Measurements from ENCODE around the gene RXRG. TPM values are rescaled to one million over a fixed set of nuclear protein-coding genes. Genes with fewer than 3 reads are reported as not detected.

Gene RXRG
- total RNA-seq (2014; rRNA removed; shearing (Covaris generic); ENCODE audit: low replicate concordance) = not detected in 2 replicates

DNA sequence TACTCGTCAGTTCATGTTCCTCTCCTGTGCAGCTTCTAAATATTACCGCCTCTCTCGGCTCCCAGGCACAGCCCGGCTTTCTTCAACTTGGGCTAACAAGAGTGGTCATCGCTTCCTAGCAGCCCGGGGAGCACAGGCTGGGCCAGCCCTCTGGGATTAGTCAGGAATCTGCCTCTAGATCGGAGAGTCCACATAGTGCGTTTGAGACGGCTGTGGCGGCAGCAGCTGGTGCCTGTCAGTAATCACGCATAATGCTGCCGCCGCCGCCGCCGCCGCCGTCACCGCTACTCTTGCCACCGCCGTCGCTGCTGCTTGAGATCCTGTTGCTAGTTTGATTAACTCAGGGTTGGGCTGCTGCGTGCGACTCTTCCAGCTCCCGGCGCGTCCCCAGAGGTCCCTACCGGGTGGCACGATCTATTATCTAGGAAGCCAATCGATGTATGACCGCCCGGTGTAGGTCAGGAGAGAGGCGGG, at the start of gene RXRG:
Gene RXRG, minus strand, starts transcription at position 230 of the 474 bp plus-strand sequence. CDS start 233 bp downstream, outside the sequence.
- no peak for DNase-seq
- Histone ChIP-seq H2AFZ (ENCODE audit: low read length) (no peak within 1 kb of the TSS), H3K27me3 (ENCODE audit: low read length) (no peaks in the 10 kb centered on the region), H4K20me1 (ENCODE audit: insufficient read depth, low read depth, low read length) (no peaks in the 10 kb centered on the region), H3K9ac (ENCODE audit: low read length) (no peak within 1 kb of the TSS), H3K36me3 (ENCODE audit: insufficient read depth, low read length) (no peaks in the 10 kb centered on the region), H3K9me3 (ENCODE audit: low read length) (no peaks in the 10 kb centered on the region), H3K4me1 (ENCODE audit: low read length) (no peaks in the 10 kb centered on the region), H3K4me2 (ENCODE audit: low read depth, low read length, poor library complexity, severe bottlenecking) (no peak within 1 kb of the TSS), H3K9me2 (replicated peaks; ENCODE audit: insufficient read depth, low read length) (no peaks in the 10 kb centered on the region), H3K79me2 (ENCODE audit: low read length) (no peaks in the 10 kb centered on the region), H3K4me3 (ENCODE audit: low read length) (no peak within 1 kb of the TSS), H3K27ac (ENCODE audit: low read length) (no peak within 1 kb of the TSS)

DNA sequence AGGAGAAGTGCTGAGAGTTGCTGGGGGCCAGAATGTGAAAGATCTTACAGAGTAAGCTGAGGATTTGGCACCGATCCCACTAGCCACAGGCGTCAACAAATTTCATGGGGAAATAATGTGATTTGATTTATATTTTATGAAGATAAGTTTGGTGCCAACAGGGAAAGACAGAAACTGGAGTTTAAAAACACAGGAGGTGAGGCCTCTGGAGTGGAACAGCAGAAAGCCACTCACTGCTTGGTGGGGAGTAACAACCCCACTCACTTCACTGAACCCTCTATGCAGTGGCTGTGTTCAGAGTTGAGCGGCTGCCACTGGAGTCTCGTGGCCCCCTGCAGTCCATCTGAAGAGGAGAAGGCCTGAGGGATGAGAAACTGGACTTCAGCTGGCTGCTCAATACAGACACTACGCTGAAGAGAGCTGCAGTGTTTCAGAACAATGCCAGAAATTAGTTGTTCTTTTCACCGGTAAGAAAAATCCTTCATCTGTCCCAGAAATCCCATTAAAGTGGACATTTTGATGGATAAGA, 48.0 kb upstream of the RXRG start:
- Histone ChIP-seq H3K27me3 (ENCODE audit: low read length) (no peaks in the 10 kb centered on the region), H3K79me2 (ENCODE audit: low read length) (no peaks in the 10 kb centered on the region)

DNA sequence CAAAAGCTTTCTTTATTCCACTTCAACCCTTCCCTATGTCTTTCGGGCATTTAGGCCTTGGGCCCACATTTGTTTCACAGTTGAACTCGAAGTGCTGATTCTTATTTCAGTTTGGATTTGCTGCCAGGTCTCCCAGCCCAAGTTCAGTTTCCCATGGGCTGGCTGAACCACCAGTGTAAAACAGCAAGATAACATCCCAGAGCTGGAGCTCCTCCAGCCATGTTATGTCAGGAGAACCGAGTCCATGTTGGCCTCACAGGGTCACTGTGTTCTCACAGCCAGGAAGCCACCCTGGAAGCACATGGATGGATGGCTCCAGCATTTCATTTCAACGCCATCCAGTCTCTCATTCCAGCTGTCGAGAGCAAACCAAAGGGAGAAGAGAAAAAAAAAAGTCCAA, 45.2 kb upstream of the RXRG start:
- Histone ChIP-seq H3K79me2 (ENCODE audit: low read length) (no peaks in the 10 kb centered on the region), H3K4me2 (ENCODE audit: low read depth, low read length, poor library complexity, severe bottlenecking) (no peak overlapping the region)

More for the DNA sequence above, 48.0 kb upstream of the RXRG start:
- Histone ChIP-seq H3K9ac (ENCODE audit: low read length) (no peak overlapping the region), H4K20me1 (ENCODE audit: insufficient read depth, low read depth, low read length) (no peaks in the 10 kb centered on the region), H3K27ac (ENCODE audit: low read length) (no peak overlapping the region), H3K4me3 (ENCODE audit: low read length) (no peak overlapping the region), H3K4me2 (ENCODE audit: low read depth, low read length, poor library complexity, severe bottlenecking) (no peak overlapping the region), H3K36me3 (ENCODE audit: insufficient read depth, low read length) (no peaks in the 10 kb centered on the region), H3K9me3 (ENCODE audit: low read length) (no peaks in the 10 kb centered on the region), H3K9me2 (replicated peaks; ENCODE audit: insufficient read depth, low read length) (no peaks in the 10 kb centered on the region), H2AFZ (ENCODE audit: low read length) (no peak overlapping the region), H3K4me1 (ENCODE audit: low read length) (no peaks in the 10 kb centered on the region)
- no peak for DNase-seq

GRCh38 chr1:165487921-165488320, 43.0 kb upstream of the RXRG start:
- Histone ChIP-seq H3K4me1 (ENCODE audit: low read length) (no peaks in the 10 kb centered on the region), H3K27me3 (ENCODE audit: low read length) (no peaks in the 10 kb centered on the region), H3K36me3 (ENCODE audit: insufficient read depth, low read length) (no peaks in the 10 kb centered on the region), H3K9ac (ENCODE audit: low read length) (no peak overlapping the region), H3K4me3 (ENCODE audit: low read length) (no peak overlapping the region), H3K9me3 (ENCODE audit: low read length) (no peaks in the 10 kb centered on the region), H3K27ac (ENCODE audit: low read length) (no peak overlapping the region), H3K4me2 (ENCODE audit: low read depth, low read length, poor library complexity, severe bottlenecking) (no peak overlapping the region), H2AFZ (ENCODE audit: low read length) (no peak overlapping the region), H3K79me2 (ENCODE audit: low read length) (no peaks in the 10 kb centered on the region), H3K9me2 (replicated peaks; ENCODE audit: insufficient read depth, low read length) (no peaks in the 10 kb centered on the region), H4K20me1 (ENCODE audit: insufficient read depth, low read depth, low read length) (no peaks in the 10 kb centered on the region)
- DNase-seq = no peak

More for the DNA sequence above, 45.2 kb upstream of the RXRG start:
- H3K4me3 ChIP-seq (ENCODE audit: low read length) = no peak overlapping the region
- no peak overlapping the region for H2AFZ ChIP-seq (ENCODE audit: low read length)
- no peaks in the 10 kb centered on the region for H3K4me1 ChIP-seq (ENCODE audit: low read length)
- H3K36me3 ChIP-seq (ENCODE audit: insufficient read depth, low read length) = no peaks in the 10 kb centered on the region
- no peaks in the 10 kb centered on the region for H3K27me3 ChIP-seq (ENCODE audit: low read length)
- H4K20me1 ChIP-seq (ENCODE audit: insufficient read depth, low read depth, low read length) = no peaks in the 10 kb centered on the region
- no peaks in the 10 kb centered on the region for H3K9me3 ChIP-seq (ENCODE audit: low read length)
- H3K27ac ChIP-seq (ENCODE audit: low read length) = no peak overlapping the region
- no peak for DNase-seq
- no peak overlapping the region for H3K9ac ChIP-seq (ENCODE audit: low read length)
- no peaks in the 10 kb centered on the region for H3K9me2 ChIP-seq (replicated peaks; ENCODE audit: insufficient read depth, low read length)

GRCh38 chr1:165486663-165487062, 41.7 kb upstream of the RXRG start:
- no peaks in the 10 kb centered on the region for H3K36me3 ChIP-seq (ENCODE audit: insufficient read depth, low read length)
- H3K4me1 ChIP-seq (ENCODE audit: low read length) = no peaks in the 10 kb centered on the region
- H4K20me1 ChIP-seq (ENCODE audit: insufficient read depth, low read depth, low read length) = no peaks in the 10 kb centered on the region
- H3K4me3 ChIP-seq (ENCODE audit: low read length) = no peak overlapping the region
- no peaks in the 10 kb centered on the region for H3K79me2 ChIP-seq (ENCODE audit: low read length)
- no peaks in the 10 kb centered on the region for H3K9me3 ChIP-seq (ENCODE audit: low read length)
- H3K9ac ChIP-seq (ENCODE audit: low read length) = no peak overlapping the region
- no peak overlapping the region for H3K27ac ChIP-seq (ENCODE audit: low read length)
- no peaks in the 10 kb centered on the region for H3K9me2 ChIP-seq (replicated peaks; ENCODE audit: insufficient read depth, low read length)
- DNase-seq = no peak
- H3K4me2 ChIP-seq (ENCODE audit: low read depth, low read length, poor library complexity, severe bottlenecking) = no peak overlapping the region
- H2AFZ ChIP-seq (ENCODE audit: low read length) = no peak overlapping the region
- H3K27me3 ChIP-seq (ENCODE audit: low read length) = no peaks in the 10 kb centered on the region

GRCh38 chr1:165485716-165486115, 40.8 kb upstream of the RXRG start:
- H3K4me3 ChIP-seq (ENCODE audit: low read length) = no peak overlapping the region
- no peaks in the 10 kb centered on the region for H3K36me3 ChIP-seq (ENCODE audit: insufficient read depth, low read length)

GRCh38 chr1:165484532-165484931, 39.6 kb upstream of the RXRG start:
- no peaks in the 10 kb centered on the region for H3K4me1 ChIP-seq (ENCODE audit: low read length)
- no peaks in the 10 kb centered on the region for H4K20me1 ChIP-seq (ENCODE audit: insufficient read depth, low read depth, low read length)

More at GRCh38 chr1:165485716-165486115, 40.8 kb upstream of the RXRG start:
- no peaks in the 10 kb centered on the region for H3K79me2 ChIP-seq (ENCODE audit: low read length)
- H4K20me1 ChIP-seq (ENCODE audit: insufficient read depth, low read depth, low read length) = no peaks in the 10 kb centered on the region
- H3K9me2 ChIP-seq (replicated peaks; ENCODE audit: insufficient read depth, low read length) = no peaks in the 10 kb centered on the region
- DNase-seq = no peak
- H3K9ac ChIP-seq (ENCODE audit: low read length) = no peak overlapping the region
- H2AFZ ChIP-seq (ENCODE audit: low read length) = no peak overlapping the region
- H3K4me1 ChIP-seq (ENCODE audit: low read length) = no peaks in the 10 kb centered on the region
- no peaks in the 10 kb centered on the region for H3K9me3 ChIP-seq (ENCODE audit: low read length)
- H3K27me3 ChIP-seq (ENCODE audit: low read length) = no peaks in the 10 kb centered on the region
- H3K27ac ChIP-seq (ENCODE audit: low read length) = no peak overlapping the region
- H3K4me2 ChIP-seq (ENCODE audit: low read depth, low read length, poor library complexity, severe bottlenecking) = no peak overlapping the region

GRCh38 chr1:165483412-165483811, 38.5 kb upstream of the RXRG start:
- Histone ChIP-seq H3K9me2 (replicated peaks; ENCODE audit: insufficient read depth, low read length) (no peaks in the 10 kb centered on the region), H2AFZ (ENCODE audit: low read length) (no peak overlapping the region), H4K20me1 (ENCODE audit: insufficient read depth, low read depth, low read length) (no peaks in the 10 kb centered on the region), H3K9me3 (ENCODE audit: low read length) (no peaks in the 10 kb centered on the region), H3K4me1 (ENCODE audit: low read length) (no peaks in the 10 kb centered on the region), H3K27me3 (ENCODE audit: low read length) (no peaks in the 10 kb centered on the region), H3K4me2 (ENCODE audit: low read depth, low read length, poor library complexity, severe bottlenecking) (no peak overlapping the region), H3K27ac (ENCODE audit: low read length) (no peak overlapping the region), H3K36me3 (ENCODE audit: insufficient read depth, low read length) (no peaks in the 10 kb centered on the region), H3K9ac (ENCODE audit: low read length) (no peak overlapping the region), H3K4me3 (ENCODE audit: low read length) (no peak overlapping the region), H3K79me2 (ENCODE audit: low read length) (no peaks in the 10 kb centered on the region)
- no peak for DNase-seq

More at GRCh38 chr1:165484532-165484931, 39.6 kb upstream of the RXRG start:
- no peak overlapping the region for H3K27ac ChIP-seq (ENCODE audit: low read length)
- H3K4me3 ChIP-seq (ENCODE audit: low read length) = no peak overlapping the region
- H3K9ac ChIP-seq (ENCODE audit: low read length) = no peak overlapping the region
- no peak overlapping the region for H3K4me2 ChIP-seq (ENCODE audit: low read depth, low read length, poor library complexity, severe bottlenecking)
- no peaks in the 10 kb centered on the region for H3K27me3 ChIP-seq (ENCODE audit: low read length)
- H3K9me3 ChIP-seq (ENCODE audit: low read length) = no peaks in the 10 kb centered on the region
- H2AFZ ChIP-seq (ENCODE audit: low read length) = no peak overlapping the region
- no peaks in the 10 kb centered on the region for H3K79me2 ChIP-seq (ENCODE audit: low read length)
- no peaks in the 10 kb centered on the region for H3K9me2 ChIP-seq (replicated peaks; ENCODE audit: insufficient read depth, low read length)
- no peak for DNase-seq
- no peaks in the 10 kb centered on the region for H3K36me3 ChIP-seq (ENCODE audit: insufficient read depth, low read length)
